Right renal cortex interstitium (tissue), 3 donors: ENCODE data around the gene COQ8A. TPM values are rescaled to one million over a fixed set of nuclear protein-coding genes. Genes with fewer than 3 reads are reported as not detected.

ENCODE experiments used
- DNase-seq, 3 donors: peaks; one replicate each; pipeline ENCODE4 v3.0.0-alpha.2; 2013; ENCODE audit warnings: low read depth in 3 of 3, low spot score in 2 of 3
- polyA plus RNA-seq, 3 donors: library from polyadenylated mRNA; unstranded; fragments of 120-200 nt; gene quantifications; one replicate each; pipeline ENCODE4 v1.2.1, GENCODE V29; 2013; ENCODE audit not compliant: insufficient read length in 3 of 3

COQ8A gene
- polyA plus RNA-seq, 3 donors: 28.3 to 32.7 (median 31.5) TPM

DNA sequence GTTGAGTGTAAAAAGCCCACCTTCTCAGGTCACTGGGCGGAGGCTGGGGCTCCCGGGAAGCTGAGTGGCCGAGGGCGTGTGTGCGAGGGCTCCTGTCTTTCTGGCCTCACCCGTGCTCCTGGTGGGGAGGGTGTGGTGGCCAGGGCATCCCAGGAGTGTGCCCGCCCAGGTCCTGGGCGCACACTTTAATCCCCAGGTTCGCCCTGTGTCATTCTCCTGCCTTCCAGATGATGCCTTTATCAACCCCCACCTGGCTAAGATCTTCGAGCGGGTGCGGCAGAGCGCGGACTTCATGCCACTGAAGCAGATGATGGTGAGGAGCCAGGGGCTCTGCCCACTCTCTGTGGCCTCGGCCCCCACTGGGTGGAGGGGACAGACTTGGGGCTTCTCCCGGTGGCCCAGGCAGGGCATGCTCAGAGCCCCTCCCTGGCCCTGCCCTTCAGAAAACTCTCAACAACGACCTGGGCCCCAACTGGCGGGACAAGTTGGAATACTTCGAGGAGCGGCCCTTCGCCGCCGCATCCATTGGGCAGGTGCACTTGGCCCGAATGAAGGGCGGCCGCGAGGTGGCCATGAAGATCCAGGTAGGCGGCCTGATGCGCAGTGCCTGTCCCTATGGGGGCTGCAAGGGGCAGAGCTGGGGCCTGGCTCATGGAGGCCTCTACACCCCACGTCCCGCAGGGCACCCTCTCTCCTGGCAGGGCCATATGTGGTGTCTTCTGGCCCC lies 42.5 kb downstream of the COQ8A start:
- DNase-seq: no peak

DNA sequence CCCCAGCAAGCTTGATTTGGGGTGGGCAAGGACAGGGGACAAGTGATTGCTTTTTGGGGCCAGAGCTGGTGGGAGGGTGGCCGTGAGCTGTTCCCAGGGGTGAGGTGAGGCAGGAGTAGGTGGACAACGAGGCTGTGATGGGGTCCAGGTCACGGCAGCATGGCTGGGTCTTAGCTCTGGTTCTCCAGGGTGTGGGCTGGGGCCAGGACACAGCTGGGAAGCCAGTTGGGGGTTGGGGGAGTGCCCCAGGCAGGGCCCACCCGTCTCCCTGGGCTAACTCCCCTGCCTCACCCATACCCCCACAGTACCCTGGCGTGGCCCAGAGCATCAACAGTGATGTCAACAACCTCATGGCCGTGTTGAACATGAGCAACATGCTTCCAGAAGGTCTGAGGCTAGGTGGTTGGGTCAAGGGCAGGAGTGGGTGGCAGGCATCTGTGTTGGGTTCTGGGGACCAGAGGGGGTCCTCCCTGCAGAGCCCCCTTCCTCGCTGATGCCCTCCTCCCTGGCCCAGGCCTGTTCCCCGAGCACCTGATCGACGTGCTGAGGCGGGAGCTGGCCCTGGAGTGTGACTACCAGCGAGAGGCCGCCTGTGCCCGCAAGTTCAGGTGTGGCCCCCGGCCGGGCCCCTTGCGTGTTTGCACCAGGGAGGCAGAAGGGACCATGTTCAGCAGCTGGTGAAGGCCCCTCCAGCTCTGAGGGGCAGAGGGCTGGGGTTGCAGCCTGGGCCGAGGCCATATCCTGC lies 43.3 kb downstream of the COQ8A start:
- DNase-seq: no peak

DNA sequence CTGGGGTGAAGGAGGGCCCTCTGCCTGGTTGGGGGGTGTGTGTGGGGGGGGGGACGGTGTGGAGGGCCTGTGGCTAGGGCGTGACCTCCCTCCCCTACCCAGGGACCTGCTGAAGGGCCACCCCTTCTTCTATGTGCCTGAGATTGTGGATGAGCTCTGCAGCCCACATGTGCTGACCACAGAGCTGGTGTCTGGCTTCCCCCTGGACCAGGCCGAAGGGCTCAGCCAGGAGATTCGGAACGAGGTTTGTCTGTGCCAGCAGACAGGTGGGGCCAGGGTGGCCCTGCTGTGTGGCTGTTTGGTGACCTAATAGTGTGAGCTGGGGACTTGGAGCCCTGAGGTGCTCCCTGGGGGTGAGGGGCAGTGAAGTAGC lies 43.9 kb downstream of the COQ8A start:
- no peak for DNase-seq

DNA sequence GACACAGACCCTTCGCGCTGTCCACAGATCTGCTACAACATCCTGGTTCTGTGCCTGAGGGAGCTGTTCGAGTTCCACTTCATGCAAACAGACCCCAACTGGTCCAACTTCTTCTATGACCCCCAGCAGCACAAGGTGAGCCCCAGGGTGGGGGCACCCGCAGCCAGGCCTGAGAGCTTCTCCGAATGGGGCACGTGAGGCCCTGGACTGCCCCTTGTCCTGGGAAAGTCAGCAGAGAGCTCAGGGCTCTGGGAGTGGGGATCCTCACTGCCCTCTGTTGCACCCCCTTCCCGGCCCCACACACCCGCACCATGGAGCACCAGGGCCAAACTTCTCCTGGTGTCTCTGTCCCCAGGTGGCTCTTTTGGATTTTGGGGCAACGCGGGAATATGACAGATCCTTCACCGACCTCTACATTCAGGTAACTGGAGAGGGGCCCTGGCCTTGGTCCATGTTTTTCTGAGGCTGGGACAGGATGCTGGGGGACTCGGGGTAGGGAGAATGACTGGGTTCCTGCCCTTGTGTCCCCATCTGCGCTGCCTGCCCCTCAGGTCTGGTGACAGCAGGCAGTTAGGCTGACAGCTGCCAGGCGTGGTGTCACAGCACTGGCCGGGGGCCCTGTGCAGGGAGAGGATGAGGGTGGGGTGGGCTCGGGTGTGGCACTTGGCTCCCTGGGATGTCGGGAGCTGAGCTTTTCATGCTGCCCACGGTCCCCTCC lies 44.6 kb downstream of the COQ8A start:
- DNase-seq: no peak

DNA sequence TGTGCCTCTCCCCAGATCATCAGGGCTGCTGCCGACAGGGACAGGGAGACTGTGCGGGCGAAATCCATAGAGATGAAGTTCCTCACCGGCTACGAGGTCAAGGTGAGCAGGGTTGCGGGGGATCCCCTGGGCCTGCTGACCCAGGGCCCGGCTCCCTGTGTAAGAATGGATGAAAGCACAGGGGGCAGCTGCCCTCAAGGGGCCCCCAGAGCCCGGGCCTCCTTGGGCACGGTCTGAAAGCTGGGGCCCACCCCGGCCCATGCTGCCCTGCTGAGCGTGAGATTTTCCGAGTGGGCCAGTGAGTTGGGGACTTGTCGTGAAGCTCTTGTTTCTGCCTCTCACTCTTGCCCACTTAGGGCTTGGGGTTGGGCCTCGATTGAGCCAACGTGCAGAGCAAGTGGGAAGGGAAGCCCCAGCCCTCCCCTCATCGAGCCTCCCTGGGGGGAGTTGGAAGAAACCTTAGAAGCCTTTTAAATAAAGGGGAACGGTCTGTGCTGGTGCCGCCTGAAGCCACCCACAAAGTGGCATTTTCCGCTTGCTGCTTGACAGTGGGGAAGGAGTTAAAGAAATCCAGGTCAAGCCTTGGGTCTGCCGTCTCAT lies 45.2 kb downstream of the COQ8A start:
- no peak for DNase-seq

DNA sequence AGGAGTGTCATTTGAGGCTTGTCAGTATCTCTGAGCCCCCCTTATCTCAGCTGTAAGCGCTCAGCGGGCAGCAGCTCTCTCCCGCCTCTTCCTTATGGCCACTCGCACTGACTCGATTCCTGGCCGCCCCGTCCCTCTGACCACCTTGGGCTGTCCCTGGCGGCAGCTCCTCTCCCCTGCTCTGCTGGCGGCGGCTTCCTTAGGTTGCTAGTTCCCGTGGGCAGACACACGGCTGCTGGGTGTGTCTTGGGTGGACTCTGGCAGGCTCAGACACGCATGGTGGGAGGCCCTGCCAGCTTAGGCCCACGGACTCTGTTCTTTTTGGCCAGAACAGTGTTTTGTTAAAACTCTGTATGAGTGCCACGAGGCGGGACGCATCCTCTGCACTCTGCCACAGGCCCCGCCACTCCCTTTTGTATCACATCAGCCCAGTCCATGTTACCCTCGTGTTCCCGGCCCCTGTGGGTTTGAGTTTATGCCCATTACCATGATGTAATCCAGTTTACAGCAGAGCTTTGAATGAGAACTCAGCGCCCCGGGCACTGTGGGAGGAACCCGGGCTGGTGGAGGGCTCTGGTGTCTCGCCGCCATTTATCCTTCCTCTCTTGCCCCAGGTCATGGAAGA lies 45.9 kb downstream of the COQ8A start:
- DNase-seq: no peak

DNA sequence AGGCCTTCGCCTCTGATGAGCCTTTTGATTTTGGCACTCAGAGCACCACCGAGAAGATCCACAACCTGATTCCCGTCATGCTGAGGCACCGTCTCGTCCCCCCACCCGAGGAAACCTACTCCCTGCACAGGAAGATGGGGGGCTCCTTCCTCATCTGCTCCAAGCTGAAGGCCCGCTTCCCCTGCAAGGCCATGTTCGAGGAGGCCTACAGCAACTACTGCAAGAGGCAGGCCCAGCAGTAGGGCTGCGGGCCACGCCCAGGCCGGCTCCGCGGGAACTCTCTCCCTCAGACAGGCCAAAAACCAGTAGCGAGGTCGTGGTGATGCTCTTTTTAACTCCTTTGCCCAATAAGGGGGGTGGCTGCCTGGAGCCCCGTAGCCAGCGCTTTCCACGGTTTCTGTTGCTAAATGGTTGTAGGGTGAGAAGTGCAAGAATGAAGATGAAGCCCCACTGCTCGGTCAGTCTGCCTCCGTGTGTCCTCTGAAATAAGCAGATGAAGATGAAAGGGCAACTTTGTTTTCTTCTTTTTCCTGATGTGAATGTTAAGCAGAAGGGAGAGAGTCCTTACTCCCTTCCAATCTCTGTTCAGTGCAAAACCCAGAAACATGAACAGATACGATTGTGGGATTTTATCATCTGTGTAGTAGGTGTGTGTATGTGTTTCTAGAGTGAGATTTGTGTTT lies 46.5 kb downstream of the COQ8A start:
- DNase-seq: no peak

DNA sequence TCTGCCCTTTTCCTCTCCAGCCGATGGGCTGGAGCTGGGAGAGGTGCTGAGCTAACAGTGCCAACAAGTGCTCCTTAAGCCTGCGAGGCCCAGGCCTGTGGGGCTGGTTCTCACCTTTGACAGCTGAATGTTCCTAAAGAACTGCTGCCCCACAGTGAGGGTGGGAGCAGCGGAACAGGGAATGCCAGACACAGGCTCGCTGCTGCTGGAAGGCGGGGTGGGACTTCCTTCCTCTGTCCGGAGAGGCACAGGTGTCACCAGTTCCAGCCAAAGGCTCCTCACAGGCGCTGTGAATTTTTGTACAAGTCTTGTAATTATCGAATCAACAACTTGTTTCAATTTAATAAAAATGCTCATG lies 47.1 kb downstream of the COQ8A start:
- DNase-seq: no peak

DNA sequence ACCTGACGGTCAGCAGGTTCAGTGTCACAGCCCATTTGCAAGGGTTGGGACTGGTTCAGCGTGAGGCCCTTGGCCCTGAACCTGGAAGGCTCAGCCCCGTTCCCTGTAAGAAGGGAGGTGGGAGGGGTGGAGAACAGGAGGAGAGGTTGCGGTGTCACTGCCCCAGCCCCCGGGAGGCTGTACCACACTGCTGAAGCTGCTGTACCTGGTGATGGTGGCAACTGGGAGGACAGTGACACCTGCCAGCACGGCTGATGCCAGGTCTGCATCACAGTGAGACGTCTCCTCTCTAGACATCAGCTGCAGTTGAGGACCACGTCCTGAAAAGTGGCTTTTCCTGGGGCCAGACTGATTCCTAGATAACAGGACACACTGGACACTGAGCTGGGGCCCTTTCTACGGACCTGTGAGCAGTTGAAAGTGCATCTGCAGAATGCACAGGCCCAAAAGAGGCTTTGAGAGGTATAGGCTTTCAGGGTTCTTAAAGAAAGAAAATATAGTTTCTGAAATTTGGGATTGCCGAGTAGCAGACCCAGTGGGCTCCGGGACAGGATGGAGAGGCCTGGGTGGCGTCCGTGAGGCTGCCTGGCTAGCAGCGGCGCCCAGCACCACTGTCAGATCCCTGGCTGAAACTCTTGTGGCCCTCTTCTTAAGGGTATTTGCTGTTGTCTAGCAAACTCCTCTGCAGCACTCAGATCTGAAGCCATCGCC lies 47.7 kb downstream of the COQ8A start:
- no peak for DNase-seq

DNA sequence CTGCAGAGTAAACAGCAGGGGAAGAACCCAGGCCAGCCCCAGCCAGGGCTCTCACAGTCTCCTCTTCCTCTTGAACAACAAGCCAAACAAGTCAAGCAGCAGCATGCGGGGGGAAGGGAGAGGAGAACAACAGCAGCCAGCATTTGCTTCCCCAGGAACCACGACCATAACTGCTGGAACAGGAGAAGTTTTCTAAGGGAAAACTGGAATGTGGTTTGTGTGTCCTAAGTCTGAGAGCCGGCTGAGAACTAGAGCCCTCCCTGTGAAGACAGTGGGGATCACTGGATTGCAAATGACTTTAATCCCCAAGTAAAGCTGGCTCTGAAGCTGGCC lies 48.2 kb downstream of the COQ8A start:
- DNase-seq: no peak

DNA sequence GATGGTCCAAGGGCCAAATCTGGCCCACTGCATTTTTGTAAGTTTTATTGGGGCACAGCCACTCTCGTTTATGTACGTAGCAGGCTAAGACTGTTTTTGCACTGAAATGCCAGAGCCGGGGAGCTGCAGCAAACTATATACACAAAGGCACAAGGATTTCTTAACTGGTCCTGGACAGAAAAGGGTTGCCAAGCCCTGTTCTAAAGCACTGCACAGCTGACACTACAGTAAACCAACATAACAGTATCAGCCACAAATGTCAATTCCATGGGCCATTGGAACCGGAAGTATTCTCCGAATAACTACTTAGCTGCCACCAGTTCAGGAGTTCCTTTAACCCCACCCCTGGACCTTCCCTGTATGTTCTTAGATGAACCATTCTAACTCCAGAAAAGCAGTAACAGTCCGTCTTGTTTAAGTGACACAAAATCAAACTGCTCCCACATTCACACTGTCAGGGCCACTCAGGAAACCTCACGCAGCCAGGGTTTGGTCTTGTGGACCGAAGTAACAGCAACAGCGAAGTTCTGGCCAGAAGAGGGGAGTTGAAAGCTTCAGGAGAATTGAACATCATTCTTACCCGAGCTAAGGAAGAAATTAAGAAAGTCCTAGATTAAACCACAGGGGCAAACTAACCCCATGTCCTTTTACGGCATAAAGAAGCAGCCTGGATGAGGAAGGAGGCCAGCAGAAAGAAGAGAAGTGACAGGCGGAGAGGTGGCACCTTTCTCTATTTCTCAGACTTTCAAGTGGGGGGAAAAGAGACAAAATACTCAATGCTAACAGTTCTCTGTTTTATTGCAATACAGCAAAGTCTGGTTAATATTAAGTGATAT lies 49.2 kb downstream of the COQ8A start:
- no peak for DNase-seq

DNA sequence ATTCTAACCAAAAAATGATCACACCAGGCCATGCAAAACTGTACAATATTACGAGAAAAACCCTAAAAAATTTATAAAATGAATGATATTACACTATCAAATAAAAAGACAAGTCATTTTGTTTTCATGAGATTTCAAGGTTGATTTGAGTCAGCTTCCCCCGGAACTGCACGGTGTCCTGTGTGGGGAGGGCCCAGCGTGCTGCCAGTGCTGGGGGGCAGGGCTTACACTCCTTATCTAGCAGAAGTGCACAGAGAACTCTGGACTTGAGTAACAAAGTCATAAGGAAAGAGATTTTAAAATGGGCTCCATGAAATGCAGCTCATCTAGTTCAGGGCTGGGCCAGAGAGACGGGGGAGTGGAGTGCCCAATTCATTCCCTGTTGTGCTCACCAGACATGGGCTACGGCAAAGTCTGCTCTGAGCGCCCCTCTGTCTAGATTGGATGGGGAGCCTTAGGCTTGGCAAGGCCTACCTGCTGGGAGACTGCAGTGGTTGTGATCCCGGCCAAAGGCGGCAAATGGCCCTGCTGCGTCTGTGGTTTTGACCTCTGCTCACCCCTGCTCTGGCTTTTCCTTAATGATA lies 50.1 kb downstream of the COQ8A start:
- DNase-seq: no peak

DNA sequence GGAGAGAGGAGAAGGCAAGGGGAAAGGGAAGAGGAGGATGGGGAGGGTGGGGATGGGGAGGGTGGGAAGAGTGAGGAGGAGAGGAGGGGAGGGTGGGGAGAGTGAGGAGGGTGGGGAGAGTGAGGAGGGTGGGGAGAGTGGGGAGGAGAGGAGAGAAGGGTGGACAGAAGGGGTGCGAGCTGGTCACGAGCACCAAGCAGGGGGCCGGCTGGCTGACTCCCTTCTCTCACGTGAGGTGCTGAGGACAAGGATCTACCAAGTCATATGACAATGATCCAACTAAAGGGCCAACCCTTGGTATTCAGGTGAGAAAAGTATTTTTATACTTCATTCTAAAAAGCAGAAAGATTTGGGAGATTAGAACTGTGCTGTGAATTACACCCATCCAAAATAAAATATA lies 51.8 kb downstream of the COQ8A start:
- no peak for DNase-seq

DNA sequence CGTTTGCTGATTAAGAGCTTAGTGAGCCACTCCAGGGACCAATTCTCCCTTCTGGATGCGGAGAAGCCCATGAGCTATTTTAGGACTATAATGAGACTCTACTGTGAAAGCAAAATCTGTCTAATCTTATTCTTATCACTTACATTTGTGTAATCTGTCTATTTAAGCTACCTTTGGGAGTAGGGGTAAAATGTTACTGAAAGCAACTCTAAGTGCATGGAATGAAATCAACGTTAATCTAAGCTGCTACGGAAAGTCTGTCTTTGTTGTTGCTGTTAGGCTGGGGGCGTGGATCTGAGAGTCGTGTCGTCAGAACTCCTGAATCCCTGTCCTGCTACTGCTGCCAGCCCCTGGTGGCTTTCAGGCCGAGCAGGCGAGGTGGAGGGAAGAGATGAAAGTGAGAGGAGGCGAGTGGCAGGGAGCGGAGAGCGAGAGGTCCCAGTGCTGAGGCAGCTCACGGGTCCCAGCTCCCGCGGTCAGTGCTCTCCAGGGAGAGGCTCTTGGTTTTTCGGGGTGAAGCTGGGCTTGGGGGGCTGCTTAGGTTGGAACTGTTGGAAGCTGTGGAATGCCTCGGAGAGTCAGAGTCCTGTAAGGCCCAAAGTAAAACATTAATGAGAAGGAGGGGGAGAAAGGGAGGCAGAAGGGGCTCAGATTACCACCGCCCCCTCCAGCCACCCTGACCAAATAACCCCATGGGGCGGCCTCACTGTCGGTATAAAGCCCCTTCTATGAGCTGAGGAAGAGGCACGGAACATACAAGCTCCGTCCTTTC lies 53.9 kb downstream of the COQ8A start:
- DNase-seq: peak in 1 of 3 donors; percentile 55

DNA sequence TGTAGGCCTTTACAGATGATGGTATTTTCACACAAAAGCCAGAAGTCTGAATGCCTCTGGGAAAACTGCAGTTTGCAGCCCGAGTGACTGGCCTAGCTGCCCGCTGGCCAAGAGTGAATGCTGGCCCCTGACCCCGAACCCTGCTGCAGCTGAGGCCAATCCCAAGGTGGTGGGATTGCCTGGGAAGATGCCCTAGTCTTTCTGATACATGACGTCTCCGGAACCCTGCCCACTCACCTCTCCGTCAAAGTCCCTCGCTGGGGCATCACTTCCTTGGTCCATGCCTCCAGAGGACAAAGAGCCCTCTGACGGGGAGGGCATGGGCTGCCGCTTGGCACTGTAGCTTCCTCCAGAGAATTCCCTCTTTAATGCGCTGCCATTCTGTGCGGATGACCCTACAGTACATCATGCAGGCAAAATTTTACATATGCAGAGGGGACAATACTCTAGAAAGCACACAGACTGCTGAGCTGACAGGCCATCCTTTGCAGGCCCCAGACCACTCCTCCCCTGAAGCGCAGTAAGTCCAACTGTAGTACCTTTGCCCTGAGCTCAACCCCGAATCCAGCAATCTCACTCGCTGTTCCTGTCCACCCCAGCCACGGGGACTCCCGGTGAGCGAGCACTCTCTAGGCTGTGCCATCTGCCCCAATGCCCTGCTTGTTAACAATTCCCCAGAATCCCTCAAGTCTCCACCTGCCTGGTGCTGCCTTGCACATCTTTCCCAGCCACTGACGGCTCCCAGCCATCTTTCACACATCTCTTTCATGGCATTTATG lies 54.7 kb downstream of the COQ8A start:
- no peak for DNase-seq

DNA sequence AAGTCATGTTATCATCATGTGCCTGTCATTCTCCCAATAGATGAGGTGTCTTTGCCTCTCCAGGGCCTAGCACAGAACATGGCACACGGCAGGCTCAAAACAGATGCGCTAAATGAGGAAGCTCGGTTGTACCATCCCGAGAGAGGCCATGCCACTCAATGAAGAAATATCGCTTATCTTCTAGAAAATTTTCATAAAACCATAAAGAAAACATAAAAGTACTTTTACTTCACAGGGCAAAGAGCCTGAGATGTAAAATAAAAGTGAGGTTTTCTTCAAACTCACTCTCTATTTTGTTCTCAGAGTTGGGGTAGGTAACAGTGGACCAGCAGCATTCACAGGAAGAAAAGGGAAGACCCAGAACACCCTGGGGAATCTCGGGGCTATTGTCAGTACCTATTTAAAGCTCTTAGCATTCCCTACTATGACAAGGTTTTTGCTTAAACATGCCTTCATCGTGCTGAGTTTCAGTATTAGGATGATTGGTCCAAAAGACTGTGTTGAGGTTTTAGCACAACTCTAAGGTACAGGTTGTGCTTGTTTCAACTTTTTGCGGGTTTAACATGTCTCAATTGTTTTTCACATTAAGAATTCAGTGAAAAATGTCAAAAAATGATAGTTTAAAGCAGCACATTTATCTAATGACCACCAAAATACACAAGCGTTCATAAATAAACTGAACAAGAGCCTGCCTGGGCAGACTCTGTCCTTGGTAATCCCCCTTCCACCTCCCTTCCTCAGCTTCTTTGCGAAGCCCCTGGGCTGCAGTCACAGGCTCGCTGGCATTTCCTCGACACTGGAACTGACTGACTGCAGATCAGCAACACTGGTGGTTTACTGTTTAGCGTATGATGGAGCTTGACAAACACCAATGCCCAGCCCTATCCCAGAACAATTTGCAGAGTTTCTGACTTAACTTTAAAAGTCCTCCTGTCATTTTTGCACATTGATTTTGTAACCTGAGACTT lies 55.6 kb downstream of the COQ8A start:
- no peak for DNase-seq
